Keratinocyte (primary cell): ENCODE results near the gene TMEM219. TPM values are rescaled to one million over a fixed set of nuclear protein-coding genes. Genes with fewer than 3 reads are reported as not detected.

ENCODE experiments used
- DNase-seq: peaks from one replicate; pipeline ENCODE4 v3.0.0-alpha.2; 2011; ENCODE audit warnings: low read depth, missing footprints, low spot score
- FAIRE-seq: peaks from 2 replicates; lab custom pipeline; 2011; peaks lifted over from hg19 to GRCh38; lab: Jason Lieb, UNC
- H2AFZ ChIP-seq: 2 replicates; pipeline ENCODE4 v1.6.0; 2012; ENCODE audit warnings: low read length, control low read depth, inconsistent platforms; ENCODE audit not compliant: control insufficient read depth
- H3K27ac ChIP-seq: 2 replicates; pipeline ENCODE4 v1.5.1; 2011; ENCODE audit warnings: low read length; ENCODE audit not compliant: control insufficient read depth, insufficient read depth
- H3K27me3 ChIP-seq: 3 replicates; pipeline ENCODE4 v1.6.0; 2011; ENCODE audit warnings: low read length; ENCODE audit not compliant: control insufficient read depth, insufficient read depth; ENCODE audit errors: extremely low read depth
- H3K36me3 ChIP-seq, 2 experiments: 2 replicates in 1 of 2; 3 replicates in 1 of 2; pipeline ENCODE4 v1.5.1; 2011; ENCODE audit warnings: low read length in 2 of 2, mild to moderate bottlenecking in 1 of 2; ENCODE audit not compliant: control insufficient read depth in 2 of 2, insufficient read depth in 2 of 2; ENCODE audit errors: extremely low read depth in 1 of 2
- H3K4me1 ChIP-seq: 3 replicates; pipeline ENCODE4 v1.5.1; 2011; ENCODE audit warnings: low read length; ENCODE audit not compliant: control insufficient read depth, insufficient read depth; ENCODE audit errors: extremely low read depth
- H3K4me2 ChIP-seq: 3 replicates; pipeline ENCODE4 v1.6.0; 2011; ENCODE audit warnings: low read depth, low read length; ENCODE audit not compliant: control insufficient read depth, insufficient read depth; ENCODE audit errors: extremely low read depth
- H3K4me3 ChIP-seq, 3 experiments: fragments of 200-600 bp in 1 of 3; sonication (generic) in 1 of 3; 2 replicates in 2 of 3; 3 replicates in 1 of 3; pipeline ENCODE4 v1.5.1; 2011 to 2016; ENCODE audit warnings: low read length in 3 of 3, mild to moderate bottlenecking in 3 of 3, control low read depth in 2 of 3, inconsistent platforms in 1 of 3, low read depth in 1 of 3, mixed read lengths in 1 of 3, mixed run types in 1 of 3, moderate library complexity in 1 of 3; ENCODE audit not compliant: control insufficient read depth in 2 of 3, insufficient read depth in 2 of 3; ENCODE audit errors: extremely low read depth in 1 of 3
- H3K79me2 ChIP-seq: 2 replicates; pipeline ENCODE4 v1.6.0; 2012; ENCODE audit warnings: low read length; ENCODE audit not compliant: control insufficient read depth, insufficient read depth
- H3K9ac ChIP-seq: 3 replicates; pipeline ENCODE4 v1.6.0; 2011; ENCODE audit warnings: low read length; ENCODE audit not compliant: control insufficient read depth, insufficient read depth; ENCODE audit errors: extremely low read depth
- H3K9me1 ChIP-seq: 3 replicates; pipeline ENCODE4 v1.6.0; 2011; ENCODE audit warnings: low read length; ENCODE audit not compliant: control insufficient read depth, insufficient read depth; ENCODE audit errors: extremely low read depth
- H3K9me3 ChIP-seq: 2 replicates; pipeline ENCODE4 v1.5.1; 2012; ENCODE audit warnings: low read depth, low read length; ENCODE audit not compliant: control insufficient read depth
- H4K20me1 ChIP-seq: 3 replicates; pipeline ENCODE4 v1.6.0; 2011; ENCODE audit warnings: low read length; ENCODE audit not compliant: control insufficient read depth, insufficient read depth; ENCODE audit errors: extremely low read depth
- EZH2 ChIP-seq: IDR thresholded peaks from one replicate; pipeline ENCODE4 v1.6.1; 2012; ENCODE audit warnings: inconsistent platforms, mild to moderate bottlenecking, low read length, moderate library complexity
- dilution Hi-C: fragments of 300-500 bp; cut with MboI; formaldehyde crosslinking; loops from one replicate; pipeline ENCODE4 v1.7.0; 2020; ENCODE audit warnings: low sequenced_read_pairs; ENCODE audit not compliant: extremely low pct_ligation_motif_present
- polyA plus RNA-seq, 5 experiments: library from polyadenylated mRNA; depleted of rRNA in 3 of 5; stranded (reverse) in 3 of 5; stranded (forward) in 1 of 5; unstranded in 1 of 5; fragments of >200 nt; gene quantifications; 1 replicate in 1 of 5; 2 replicates in 3 of 5; 3 replicates in 1 of 5; pipeline versions ENCODE4 v1.2.1 to v1.2.3, GENCODE V29; 2011 to 2012; ENCODE audit warnings: missing spikeins in 2 of 5, low read depth in 1 of 5, low replicate concordance in 1 of 5
- TF ChIP-seq, protein P1 (sequence below), 3 experiments: IDR thresholded peaks in 1 of 3; conservative IDR thresholded peaks in 1 of 3; optimal IDR thresholded peaks in 1 of 3; 2 replicates in 2 of 3; 3 replicates in 1 of 3; pipeline versions ENCODE3 to v1.5.1; 2011; ENCODE audit warnings: low read length in 3 of 3, mild to moderate bottlenecking in 3 of 3, moderate library complexity in 2 of 3, control low read depth in 1 of 3, inconsistent platforms in 1 of 3; ENCODE audit not compliant: insufficient read depth in 2 of 3; ENCODE audit errors: extremely low read depth in 1 of 3

TMEM219 gene
- polyA plus RNA-seq, 1 donor (not counting 4 experiments of a cell fraction or from before 2014, with no cell fraction given), result 48.5 TPM

DNA sequence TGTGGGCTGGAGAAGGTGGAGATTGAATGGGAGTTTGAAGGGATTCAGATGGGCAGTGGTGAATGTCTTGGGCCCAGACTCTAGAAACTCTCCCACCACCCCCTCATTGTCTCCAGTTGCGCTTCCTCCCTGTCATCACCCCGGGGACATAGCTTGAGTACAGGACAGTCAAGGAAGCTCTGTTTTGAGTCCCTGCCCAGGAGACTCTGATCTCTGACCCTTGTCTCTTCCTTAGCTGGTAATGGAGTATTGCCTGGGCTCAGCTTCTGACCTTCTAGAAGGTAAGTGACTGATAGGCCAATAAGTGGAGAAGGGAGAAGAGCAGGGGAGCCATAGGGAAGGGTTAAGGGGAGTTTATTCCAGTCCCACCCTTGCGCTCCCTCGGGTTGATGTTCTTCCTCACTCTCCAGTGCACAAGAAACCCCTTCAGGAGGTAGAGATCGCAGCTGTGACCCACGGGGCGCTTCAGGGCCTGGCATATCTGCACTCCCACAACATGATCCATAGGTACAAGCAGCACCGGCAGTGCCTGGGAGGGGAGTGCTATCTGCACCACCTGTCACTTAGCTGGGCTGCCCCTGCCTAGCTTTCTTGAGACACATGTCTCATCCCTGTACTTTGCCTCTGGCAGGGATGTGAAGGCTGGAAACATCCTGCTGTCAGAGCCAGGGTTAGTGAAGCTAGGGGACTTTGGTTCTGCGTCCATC is 16.8 kb downstream of the TMEM219 start:
- Histone ChIP-seq H3K27ac (no peak overlapping the region), H3K9ac (no peak overlapping the region), H3K4me1 (peaks cover 18% of the 10 kb centered on the region), H3K4me2 (no peak overlapping the region), H3K4me3 (no peak overlapping the region), H3K36me3 (peaks cover 42 to 43% of the 10 kb centered on the region in 2 experiments), H3K79me2 (peaks cover 45% of the 10 kb centered on the region), H3K9me1 (peaks cover 4% of the 10 kb centered on the region), H2AFZ (no peak overlapping the region), H3K9me3 (no peaks in the 10 kb centered on the region), H3K27me3 (no peaks in the 10 kb centered on the region), H4K20me1 (peaks cover 22% of the 10 kb centered on the region)
- DNase-seq (no peak), FAIRE-seq (no peak)
- dilution Hi-C loops, result no loop called here
- TF ChIP-seq, protein P1, sequence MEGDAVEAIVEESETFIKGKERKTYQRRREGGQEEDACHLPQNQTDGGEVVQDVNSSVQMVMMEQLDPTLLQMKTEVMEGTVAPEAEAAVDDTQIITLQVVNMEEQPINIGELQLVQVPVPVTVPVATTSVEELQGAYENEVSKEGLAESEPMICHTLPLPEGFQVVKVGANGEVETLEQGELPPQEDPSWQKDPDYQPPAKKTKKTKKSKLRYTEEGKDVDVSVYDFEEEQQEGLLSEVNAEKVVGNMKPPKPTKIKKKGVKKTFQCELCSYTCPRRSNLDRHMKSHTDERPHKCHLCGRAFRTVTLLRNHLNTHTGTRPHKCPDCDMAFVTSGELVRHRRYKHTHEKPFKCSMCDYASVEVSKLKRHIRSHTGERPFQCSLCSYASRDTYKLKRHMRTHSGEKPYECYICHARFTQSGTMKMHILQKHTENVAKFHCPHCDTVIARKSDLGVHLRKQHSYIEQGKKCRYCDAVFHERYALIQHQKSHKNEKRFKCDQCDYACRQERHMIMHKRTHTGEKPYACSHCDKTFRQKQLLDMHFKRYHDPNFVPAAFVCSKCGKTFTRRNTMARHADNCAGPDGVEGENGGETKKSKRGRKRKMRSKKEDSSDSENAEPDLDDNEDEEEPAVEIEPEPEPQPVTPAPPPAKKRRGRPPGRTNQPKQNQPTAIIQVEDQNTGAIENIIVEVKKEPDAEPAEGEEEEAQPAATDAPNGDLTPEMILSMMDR (optimal IDR thresholded peaks at IDR 0.05 in 1 of 3, IDR thresholded peaks at IDR 0.05 in 1 of 3, conservative IDR thresholded peaks at IDR 0.05 in 1 of 3; ENCODE audit: extremely low read depth in 1 of 3, insufficient read depth in 2 of 3, low read length in 3 of 3), result no peak
- no peak for TF ChIP-seq EZH2

DNA sequence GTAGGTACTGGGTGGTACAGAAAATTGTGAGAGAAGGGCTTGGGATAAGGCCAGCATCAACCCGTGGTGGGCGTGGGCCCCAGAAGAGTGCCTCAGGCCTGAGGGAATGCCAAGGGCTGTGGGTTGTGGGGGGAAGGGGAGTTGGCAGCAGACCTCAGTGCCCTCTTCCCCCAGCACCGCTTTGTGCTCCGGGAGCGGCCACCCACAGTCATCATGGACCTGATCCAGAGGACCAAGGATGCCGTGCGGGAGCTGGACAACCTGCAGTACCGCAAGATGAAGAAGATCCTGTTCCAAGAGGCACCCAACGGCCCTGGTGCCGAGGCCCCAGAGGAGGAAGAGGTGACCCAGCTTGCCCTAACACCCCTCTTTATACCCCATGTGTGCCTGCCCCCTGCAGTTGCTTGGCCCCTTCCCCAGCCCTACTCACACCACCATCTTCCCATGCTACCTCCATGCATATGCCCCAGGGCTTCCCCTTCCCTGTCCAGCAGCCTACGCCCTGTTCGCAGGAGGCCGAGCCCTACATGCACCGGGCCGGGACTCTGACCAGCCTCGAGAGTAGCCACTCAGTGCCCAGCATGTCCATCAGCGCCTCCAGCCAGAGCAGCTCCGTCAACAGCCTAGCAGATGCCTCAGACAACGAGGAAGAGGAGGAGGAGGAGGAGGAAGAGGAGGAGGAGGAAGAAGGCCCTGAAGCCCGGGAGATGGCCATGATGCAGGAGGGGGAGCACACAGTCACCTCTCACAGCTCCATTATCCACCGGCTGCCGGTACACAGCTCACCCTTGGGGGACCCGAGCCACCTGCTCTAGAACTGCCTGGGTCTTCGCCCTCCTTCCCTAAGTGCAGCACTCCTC is 20.9 kb downstream of the TMEM219 start:
- Histone ChIP-seq H3K79me2 (peaks cover 5% of the 10 kb centered on the region), H4K20me1 (peaks cover under 1% of the 10 kb centered on the region), H3K4me1 (no peaks in the 10 kb centered on the region), H2AFZ (no peak overlapping the region), H3K9me1 (no peaks in the 10 kb centered on the region), H3K4me2 (no peak overlapping the region), H3K27ac (no peak overlapping the region), H3K9me3 (no peaks in the 10 kb centered on the region), H3K27me3 (no peaks in the 10 kb centered on the region), H3K9ac (no peak overlapping the region), H3K36me3 (peaks cover 56 to 68% of the 10 kb centered on the region in 2 experiments), H3K4me3 (no peak overlapping the region)
- TF ChIP-seq, protein P1 (optimal IDR thresholded peaks at IDR 0.05 in 1 of 3, IDR thresholded peaks at IDR 0.05 in 1 of 3, conservative IDR thresholded peaks at IDR 0.05 in 1 of 3; ENCODE audit: extremely low read depth in 1 of 3, insufficient read depth in 2 of 3, low read length in 3 of 3), result no peak
- TF ChIP-seq EZH2, result no peak
- DNase-seq (no peak), FAIRE-seq (no peak)
- dilution Hi-C loops, result no loop called here
